Endothelial cell of umbilical vein (primary cell): Measurements from ENCODE around the gene BABAM2. TPM values are rescaled to one million over a fixed set of nuclear protein-coding genes. Genes with fewer than 3 reads are reported as not detected.

ENCODE experiments used
- BruUV-seq: library from RNA; stranded (reverse); fragments of 400-500 nt; replicated peaks from 2 replicates; lab custom pipeline; 2021; lab: Mats Ljungman, UMichigan
- CTCF ChIA-PET: fragments of 300-600, 350-600 bp; sonication (Branson Sonifier 250); formaldehyde crosslinking; loops from one replicate; lab custom pipeline; 2021; ENCODE audit warnings: antibody characterized with exemption, inconsistent platforms; lab: Charles Lee
- POLR2A ChIA-PET: fragments of 300-600, 350-600 bp; sonication (Branson Sonifier 250); formaldehyde crosslinking; loops from one replicate; lab custom pipeline; 2021; ENCODE audit warnings: antibody characterized with exemption, inconsistent platforms; lab: Charles Lee
- DNase-seq: peaks from one replicate; pipeline ENCODE4 v3.0.0-alpha.2; 2011; ENCODE audit warnings: low read depth, low spot score
- FAIRE-seq: peaks from 2 replicates; lab custom pipeline; 2011; peaks lifted over from hg19 to GRCh38; lab: Jason Lieb, UNC
- H2AFZ ChIP-seq: 2 replicates; pipeline ENCODE4 v1.6.0; 2012; ENCODE audit warnings: low read depth, low read length, control low read depth, inconsistent platforms
- H3K27ac ChIP-seq: 2 replicates; pipeline ENCODE4 v1.5.1; 2011; ENCODE audit warnings: low read depth, mild to moderate bottlenecking, control low read depth, low read length, moderate library complexity; ENCODE audit not compliant: insufficient read depth
- H3K27me3 ChIP-seq, 2 experiments: 2 replicates each; pipeline versions ENCODE4 v1.6.0 to v1.6.1; 2011; ENCODE audit warnings: low read length in 2 of 2, mixed read lengths in 1 of 2; ENCODE audit not compliant: control insufficient read depth in 2 of 2, insufficient read depth in 2 of 2
- H3K36me3 ChIP-seq, 2 experiments: 2 replicates in 1 of 2; 3 replicates in 1 of 2; pipeline ENCODE4 v1.5.1; 2011; ENCODE audit warnings: low read length in 2 of 2, mild to moderate bottlenecking in 1 of 2, moderate library complexity in 1 of 2; ENCODE audit not compliant: control insufficient read depth in 2 of 2, insufficient read depth in 2 of 2; ENCODE audit errors: extremely low read depth in 1 of 2
- H3K4me1 ChIP-seq: 3 replicates; pipeline ENCODE4 v1.5.1; 2011; ENCODE audit warnings: mild to moderate bottlenecking, low read length; ENCODE audit not compliant: control insufficient read depth, insufficient read depth; ENCODE audit errors: extremely low read depth
- H3K4me2 ChIP-seq: 2 replicates; pipeline ENCODE4 v1.6.1; 2011; ENCODE audit warnings: low read length, control low read depth, mixed read lengths; ENCODE audit not compliant: insufficient read depth
- H3K4me3 ChIP-seq, 3 experiments: fragments of 200-600 bp in 1 of 3; sonication (generic), shearing (Covaris generic) in 1 of 3; replicated peaks in 1 of 3; 2 replicates each; pipeline ENCODE4 v1.5.1; 2011 to 2016; ENCODE audit warnings: control low read depth in 3 of 3, low read length in 3 of 3, mild to moderate bottlenecking in 2 of 3, inconsistent platforms in 1 of 3, low read depth in 1 of 3, moderate library complexity in 1 of 3; ENCODE audit not compliant: insufficient read depth in 1 of 3
- H3K79me2 ChIP-seq: 2 replicates; pipeline ENCODE4 v1.6.0; 2012; ENCODE audit warnings: low read length, inconsistent platforms; ENCODE audit not compliant: control insufficient read depth, insufficient read depth
- H3K9ac ChIP-seq: replicated peaks from 2 replicates; pipeline ENCODE3; 2011; ENCODE audit warnings: low read length, control low read depth; ENCODE audit not compliant: insufficient read depth; ENCODE audit errors: extremely low read depth
- H3K9me1 ChIP-seq: replicated peaks from 3 replicates; pipeline ENCODE4 v1.6.0; 2011; ENCODE audit warnings: mild to moderate bottlenecking, low read length; ENCODE audit not compliant: control insufficient read depth, insufficient read depth; ENCODE audit errors: extremely low read depth
- H3K9me3 ChIP-seq: replicated peaks from 2 replicates; pipeline ENCODE4 v1.5.1; 2012; ENCODE audit warnings: low read length, inconsistent platforms; ENCODE audit not compliant: control insufficient read depth, insufficient read depth
- H4K20me1 ChIP-seq: replicated peaks from 2 replicates; pipeline ENCODE3; 2011; ENCODE audit warnings: mild to moderate bottlenecking, low read length; ENCODE audit not compliant: control insufficient read depth, insufficient read depth; ENCODE audit errors: extremely low read depth
- EZH2 ChIP-seq: IDR thresholded peaks from 2 replicates; pipeline ENCODE4 v1.6.1; 2012; ENCODE audit warnings: borderline replicate concordance, low read depth, mild to moderate bottlenecking, moderate library complexity, low read length, inconsistent platforms; ENCODE audit not compliant: severe bottlenecking
- FOS ChIP-seq: IDR thresholded peaks from 2 replicates; pipeline ENCODE4 v1.6.1; 2011; ENCODE audit warnings: mild to moderate bottlenecking, low read length, moderate library complexity, borderline replicate concordance; ENCODE audit not compliant: insufficient read depth
- GATA2 ChIP-seq: IDR thresholded peaks from 2 replicates; pipeline ENCODE4 v1.7.0; 2011; ENCODE audit warnings: low read depth, mild to moderate bottlenecking, moderate library complexity, mixed read lengths, low read length; ENCODE audit not compliant: insufficient read length, insufficient read depth
- JUN ChIP-seq: IDR thresholded peaks from 2 replicates; pipeline ENCODE4 v1.6.1; 2011; ENCODE audit warnings: borderline replicate concordance, low read depth; ENCODE audit not compliant: insufficient read length, insufficient read depth
- MAX ChIP-seq: IDR thresholded peaks from 2 replicates; pipeline ENCODE4 v1.6.1; 2011; ENCODE audit not compliant: insufficient read depth, insufficient read length
- MYC ChIP-seq: IDR thresholded peaks from one replicate; pipeline ENCODE4 v1.6.1; 2011; ENCODE audit warnings: mild to moderate bottlenecking, low read depth, low read length
- POLR2A ChIP-seq: IDR thresholded peaks from 2 replicates; pipeline ENCODE4 v1.6.1; 2012; ENCODE audit warnings: low read depth, mild to moderate bottlenecking, control low read depth, low read length
- POLR2AphosphoS5 ChIP-seq: IDR thresholded peaks from 2 replicates; pipeline ENCODE4 v1.6.1; 2012; ENCODE audit warnings: low read depth, mild to moderate bottlenecking, control low read depth, low read length, moderate library complexity; ENCODE audit not compliant: insufficient read depth
- dilution Hi-C: fragments of 300-500 bp; cut with MboI; formaldehyde crosslinking; loops from one replicate; pipeline ENCODE4 v1.15.0; 2019; ENCODE audit warnings: low sequenced_read_pairs; ENCODE audit not compliant: extremely low pct_ligation_motif_present
- intact Hi-C: fragments of 100-400 bp; cut with micrococcal nuclease; formaldehyde crosslinking; loops from one replicate; pipeline ENCODE4 v1.10.0; 2022
- polyA plus RNA-seq, 4 experiments: library from polyadenylated mRNA; depleted of rRNA in 3 of 4; stranded (reverse) in 3 of 4; unstranded in 1 of 4; fragments of >200 nt; gene quantifications; 2 replicates each; pipeline versions ENCODE4 v1.2.1 to v1.2.3, GENCODE V29; 2011 to 2012; ENCODE audit warnings: missing spikeins in 1 of 4
- total RNA-seq: library from RNA; stranded (reverse); gene quantifications from 2 replicates; pipeline ENCODE4 v1.2.3, GENCODE V29; 2021

Gene BABAM2
- total and polyA plus RNA-seq, 2 donors (not counting 3 experiments of a cell fraction or from before 2014, with no cell fraction given) = 19.9 to 27.6 TPM

GRCh38 chr2:28054916-28055315 is 164.4 kb downstream of the BABAM2 start:
- ChIA-PET POLR2A (no interaction called here), CTCF (interaction anchor here (1.0 to 1.2 kb wide), 2 partner anchors 20 to 25 kb away, joined by 3 to 5 read pairs; no protein-coding TSS in a partner anchor)
- BruUV-seq = no TSS peak
- Histone ChIP-seq H2AFZ (no peak overlapping the region), H3K27ac (no peak overlapping the region), H3K36me3 (no peaks in the 10 kb centered on the region), H3K79me2 (no peaks in the 10 kb centered on the region), H3K4me1 (peaks cover 21% of the 10 kb centered on the region), H4K20me1 (no peaks in the 10 kb centered on the region), H3K9me1 (no peaks in the 10 kb centered on the region), H3K4me2 (no peak overlapping the region), H3K4me3 (no peak overlapping the region), H3K9me3 (no peaks in the 10 kb centered on the region), H3K27me3 (no peaks in the 10 kb centered on the region), H3K9ac (no peak overlapping the region)
- FAIRE-seq = peak; percentile 21
- TF ChIP-seq MAX (no peak), MYC (no peak), GATA2 (no peak), POLR2AphosphoS5 (no peak), JUN (no peak)
- DNase-seq = peak; percentile 20
- dilution Hi-C loops = no loop called here
- intact Hi-C loops = loop anchor here (10.0 kb wide), 1 partner anchor 160 kb away; the partner anchor contains the start of genes BABAM2 and RBKS

GRCh38 chr2:28055325-28055970 is 164.9 kb downstream of the BABAM2 start:
- H3K79me2 ChIP-seq = no peaks in the 10 kb centered on the region
- DNase-seq (peak; percentile 47), FAIRE-seq (no peak)
- H3K4me3 ChIP-seq = no peak overlapping the region
- H3K9ac ChIP-seq = no peak overlapping the region
- intact Hi-C loops = loop anchor here (10.0 kb wide), 1 partner anchor 161 kb away; the partner anchor contains the start of genes BABAM2 and RBKS
- no peaks in the 10 kb centered on the region for H3K9me3 ChIP-seq
- H3K4me2 ChIP-seq = no peak overlapping the region
- no peaks in the 10 kb centered on the region for H3K36me3 ChIP-seq
- ChIA-PET POLR2A (no interaction called here), CTCF (interaction anchor here (1.0 to 1.2 kb wide), 2 partner anchors 21 to 24 kb away, joined by 3 to 5 read pairs; no protein-coding TSS in a partner anchor)
- peaks cover 21% of the 10 kb centered on the region for H3K4me1 ChIP-seq
- no peaks in the 10 kb centered on the region for H3K9me1 ChIP-seq
- H3K27me3 ChIP-seq = no peaks in the 10 kb centered on the region
- dilution Hi-C loops = no loop called here
- no peak overlapping the region for H3K27ac ChIP-seq
- BruUV-seq = no TSS peak
- TF ChIP-seq JUN (peak; percentile 43), FOS (no peak), EZH2 (no peak), POLR2A (no peak)
- H4K20me1 ChIP-seq = no peaks in the 10 kb centered on the region
- no peak overlapping the region for H2AFZ ChIP-seq
